ENCODE results near the gene ANKRD17. TPM values are rescaled to one million over a fixed set of nuclear protein-coding genes. Genes with fewer than 3 reads are reported as not detected.

Gene ANKRD17
- total RNA-seq, 2 donors from 2014 or later, result 47.1 to 56.3 TPM

DNA sequence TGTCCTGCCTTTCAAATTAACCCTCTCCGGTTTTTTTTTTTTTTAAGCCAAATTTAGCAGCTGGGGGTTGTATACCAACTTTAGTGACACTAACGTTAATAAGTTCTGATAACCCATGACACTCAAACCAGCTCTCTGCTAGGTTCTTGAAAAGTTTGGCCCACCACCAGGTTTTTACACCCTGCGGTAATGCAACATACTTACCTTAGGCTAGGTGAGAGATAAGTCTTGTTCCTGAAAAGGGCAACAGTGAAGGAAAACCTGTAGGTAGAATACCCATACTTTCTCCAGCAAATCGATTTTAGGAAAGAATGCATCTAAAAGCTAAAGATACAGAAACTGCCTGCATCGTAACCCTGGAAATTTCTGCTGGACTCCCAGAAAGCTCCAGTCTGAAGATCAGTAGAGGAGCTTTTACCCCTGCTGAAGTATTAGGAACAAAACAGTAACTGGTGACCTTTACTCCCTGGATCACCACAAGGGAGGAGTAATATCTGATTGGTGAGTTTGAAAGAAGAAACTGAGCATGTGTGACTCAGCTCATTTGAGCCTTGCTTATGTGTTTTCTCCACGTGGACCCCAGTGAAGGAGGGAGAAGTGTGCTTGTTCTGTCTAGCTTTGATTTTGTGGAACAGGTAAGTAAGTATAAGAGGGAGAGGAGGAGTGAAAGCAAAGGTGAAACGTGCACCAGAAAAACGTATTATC, 154.6 kb downstream of the ANKRD17 start:
- DNase-seq (ENCODE audit: low spot score), result no peak
- no peak overlapping the region for H3K4me3 ChIP-seq
- peaks cover 50% of the 10 kb centered on the region for H3K36me3 ChIP-seq
- no peaks in the 10 kb centered on the region for H3K27me3 ChIP-seq
- no peaks in the 10 kb centered on the region for H3K9me3 ChIP-seq
- TF ChIP-seq, protein P1, sequence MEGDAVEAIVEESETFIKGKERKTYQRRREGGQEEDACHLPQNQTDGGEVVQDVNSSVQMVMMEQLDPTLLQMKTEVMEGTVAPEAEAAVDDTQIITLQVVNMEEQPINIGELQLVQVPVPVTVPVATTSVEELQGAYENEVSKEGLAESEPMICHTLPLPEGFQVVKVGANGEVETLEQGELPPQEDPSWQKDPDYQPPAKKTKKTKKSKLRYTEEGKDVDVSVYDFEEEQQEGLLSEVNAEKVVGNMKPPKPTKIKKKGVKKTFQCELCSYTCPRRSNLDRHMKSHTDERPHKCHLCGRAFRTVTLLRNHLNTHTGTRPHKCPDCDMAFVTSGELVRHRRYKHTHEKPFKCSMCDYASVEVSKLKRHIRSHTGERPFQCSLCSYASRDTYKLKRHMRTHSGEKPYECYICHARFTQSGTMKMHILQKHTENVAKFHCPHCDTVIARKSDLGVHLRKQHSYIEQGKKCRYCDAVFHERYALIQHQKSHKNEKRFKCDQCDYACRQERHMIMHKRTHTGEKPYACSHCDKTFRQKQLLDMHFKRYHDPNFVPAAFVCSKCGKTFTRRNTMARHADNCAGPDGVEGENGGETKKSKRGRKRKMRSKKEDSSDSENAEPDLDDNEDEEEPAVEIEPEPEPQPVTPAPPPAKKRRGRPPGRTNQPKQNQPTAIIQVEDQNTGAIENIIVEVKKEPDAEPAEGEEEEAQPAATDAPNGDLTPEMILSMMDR (IDR thresholded peaks at IDR 0.05), result no peak
- H3K4me1 ChIP-seq, result no peaks in the 10 kb centered on the region
- no peak overlapping the region for H3K27ac ChIP-seq

DNA sequence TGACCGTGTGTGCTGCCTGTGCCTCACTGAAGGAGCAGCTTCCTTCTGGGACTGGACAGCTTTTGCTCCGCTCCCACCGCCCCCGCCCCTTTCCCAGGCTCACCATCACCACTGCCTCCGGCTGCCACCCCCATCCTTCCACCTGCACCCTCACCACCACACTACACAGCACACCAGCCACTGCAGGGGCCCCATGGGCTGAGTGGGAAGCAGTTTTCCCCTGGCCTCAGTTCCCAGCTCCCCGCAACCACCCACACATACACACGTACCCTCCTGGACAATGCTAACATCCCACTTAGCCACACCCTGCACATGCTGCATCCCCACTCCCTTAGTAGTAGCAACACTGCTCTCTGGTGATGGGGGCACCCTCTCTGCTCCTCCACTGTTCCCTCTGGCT, 159.5 kb downstream of the ANKRD17 start:
- no peak overlapping the region for H3K27ac ChIP-seq

DNA sequence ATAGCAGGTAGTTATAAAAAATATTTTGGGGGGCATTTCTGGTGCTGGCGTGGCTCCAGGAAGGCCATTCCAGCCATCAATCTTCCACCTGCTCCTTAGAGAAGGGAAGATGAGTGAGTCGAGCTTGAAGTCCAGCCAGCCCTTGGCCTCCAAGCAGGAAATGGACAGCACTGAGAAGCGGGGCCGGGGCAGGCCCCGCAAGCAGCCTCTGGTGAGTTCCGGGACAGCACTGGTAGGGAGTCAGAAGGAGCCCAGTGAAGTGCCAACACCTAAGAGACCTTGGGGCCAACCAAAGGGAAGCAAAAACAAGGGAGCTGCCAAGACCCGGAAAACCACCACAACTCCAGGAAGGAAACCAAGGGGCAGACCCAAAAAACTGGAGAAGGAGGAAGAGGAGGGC, 159.9 kb downstream of the ANKRD17 start:
- H3K27me3 ChIP-seq, result no peaks in the 10 kb centered on the region
- no peak overlapping the region for H3K27ac ChIP-seq
- H3K36me3 ChIP-seq, result peaks cover 73% of the 10 kb centered on the region
- no peaks in the 10 kb centered on the region for H3K9me3 ChIP-seq
- no peaks in the 10 kb centered on the region for H3K4me1 ChIP-seq
- H3K4me3 ChIP-seq, result no peak overlapping the region
- TF ChIP-seq, protein P1 (IDR thresholded peaks at IDR 0.05), result no peak
- DNase-seq (ENCODE audit: low spot score), result no peak

More for the DNA sequence above, 159.5 kb downstream of the ANKRD17 start:
- TF ChIP-seq, protein P1 (IDR thresholded peaks at IDR 0.05), result no peak
- Histone ChIP-seq H3K9me3 (no peaks in the 10 kb centered on the region), H3K36me3 (peaks cover 68% of the 10 kb centered on the region), H3K4me1 (no peaks in the 10 kb centered on the region), H3K4me3 (no peak overlapping the region), H3K27me3 (no peaks in the 10 kb centered on the region)
- no peak for DNase-seq (ENCODE audit: low spot score)

DNA sequence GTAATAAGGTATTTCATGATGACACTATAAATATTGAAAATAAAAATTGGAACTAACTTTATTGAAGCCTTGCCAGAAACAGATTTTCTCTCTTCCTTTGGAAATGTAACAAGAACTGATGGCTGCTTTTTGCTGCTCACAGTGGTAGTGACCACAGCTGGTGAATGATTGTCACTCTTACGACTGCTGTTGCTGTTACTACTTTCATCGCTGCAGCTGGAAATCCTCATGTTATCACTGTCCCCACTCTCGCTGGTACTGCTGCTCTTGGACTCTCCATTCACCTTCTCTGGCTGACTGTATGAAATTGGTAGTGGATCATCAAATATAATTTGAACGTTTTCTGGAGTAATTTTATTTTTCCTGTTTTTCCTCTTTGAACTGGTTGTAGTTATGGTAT, 160.6 kb downstream of the ANKRD17 start:
- TF ChIP-seq, protein P1 (IDR thresholded peaks at IDR 0.05), result no peak
- no peak overlapping the region for H3K4me3 ChIP-seq
- no peak for DNase-seq (ENCODE audit: low spot score)
- no peaks in the 10 kb centered on the region for H3K9me3 ChIP-seq
- peaks cover 0 to under 1% of the 10 kb centered on the region in 2 donors for H3K4me1 ChIP-seq
- H3K36me3 ChIP-seq, result peaks cover 73% of the 10 kb centered on the region
- no peaks in the 10 kb centered on the region for H3K27me3 ChIP-seq
- no peak overlapping the region for H3K27ac ChIP-seq

DNA sequence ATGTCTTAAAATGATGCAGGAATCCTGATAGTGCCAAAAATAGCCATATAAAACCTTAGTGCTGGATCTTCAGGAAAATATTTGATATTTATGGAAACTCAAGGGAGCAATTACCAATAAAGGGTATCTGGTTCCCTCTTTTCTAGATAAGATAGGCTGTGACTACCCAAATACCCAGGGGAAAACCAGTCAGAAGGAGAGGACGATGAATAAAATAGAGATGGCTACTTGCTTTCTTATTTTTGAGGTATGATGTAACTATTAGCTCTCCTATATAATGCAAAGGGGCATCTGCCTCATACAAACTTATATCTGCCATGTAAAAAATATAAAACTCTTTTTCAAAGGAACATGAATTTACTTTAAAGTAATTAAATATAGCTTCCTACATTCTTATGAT, 165.7 kb downstream of the ANKRD17 start:
- Histone ChIP-seq H3K27ac (no peak overlapping the region), H3K4me3 (no peak overlapping the region), H3K27me3 (no peaks in the 10 kb centered on the region), H3K36me3 (peaks cover 52% of the 10 kb centered on the region), H3K9me3 (no peaks in the 10 kb centered on the region), H3K4me1 (peaks cover 0 to 4% of the 10 kb centered on the region in 2 donors)
- TF ChIP-seq, protein P1 (IDR thresholded peaks at IDR 0.05), result no peak
- no peak for DNase-seq (ENCODE audit: low spot score)

DNA sequence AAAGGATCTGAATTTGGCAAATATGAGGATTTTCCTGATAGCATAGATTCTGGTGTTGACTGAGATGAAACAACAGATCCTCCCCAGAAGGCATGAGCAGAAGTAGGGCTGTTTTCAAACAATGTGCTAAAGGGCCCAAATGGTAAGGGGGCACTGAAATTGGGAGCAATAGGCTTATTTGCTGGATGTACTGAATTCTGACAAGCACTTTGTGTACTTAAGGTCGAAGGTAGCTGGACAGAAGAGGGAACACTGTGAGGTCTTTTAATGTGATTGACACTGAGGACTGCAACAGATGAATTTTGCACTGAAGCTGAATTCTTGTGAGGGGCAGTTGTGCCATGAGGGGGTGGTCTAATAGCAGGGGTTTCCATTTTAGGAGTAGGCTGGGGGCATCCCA, 167.9 kb downstream of the ANKRD17 start:
- Histone ChIP-seq H3K4me3 (no peak overlapping the region), H3K4me1 (peaks cover 0 to 4% of the 10 kb centered on the region in 2 donors), H3K36me3 (peaks cover 40% of the 10 kb centered on the region), H3K27ac (no peak overlapping the region), H3K27me3 (no peaks in the 10 kb centered on the region), H3K9me3 (no peaks in the 10 kb centered on the region)
- TF ChIP-seq, protein P1 (IDR thresholded peaks at IDR 0.05), result no peak
- no peak for DNase-seq (ENCODE audit: low spot score)

Data from right atrium auricular region (tissue), 2 donors.